OCI-LY3 (cell line): ENCODE results near the gene FBRSL1.

Experiments
- H2AFZ ChIP-seq: fragments of 200-600, 300-600 bp; shearing (Covaris generic); 2 replicates; pipeline ENCODE4 v1.6.0; 2014; ENCODE audit warnings: antibody characterized with exemption, low read depth, low read length
- H3K27ac ChIP-seq: fragments of 200-600, 300-600 bp; sonication (generic); 2 replicates; pipeline ENCODE4 v1.5.1; 2014; ENCODE audit warnings: mild to moderate bottlenecking, low read length, moderate library complexity, mixed read lengths
- H3K27me3 ChIP-seq: fragments of 200-600, 300-600 bp; sonication (generic); 2 replicates; pipeline ENCODE4 v1.6.1; 2014; ENCODE audit warnings: low read depth, low read length, mixed read lengths
- H3K36me3 ChIP-seq: fragments of 200-600, 300-600 bp; sonication (generic); replicated peaks from 2 replicates; pipeline ENCODE3; 2014; ENCODE audit warnings: low read depth, low read length, mixed read lengths
- H3K4me1 ChIP-seq: fragments of 300-600, 200-600 bp; sonication (generic); 2 replicates; pipeline ENCODE4 v1.6.1; 2014; ENCODE audit warnings: low read length, mixed read lengths
- H3K4me2 ChIP-seq: fragments of 200-600, 300-600 bp; sonication (generic); 2 replicates; pipeline ENCODE4 v1.6.1; 2014; ENCODE audit warnings: low read length, mixed read lengths
- H3K4me3 ChIP-seq: fragments of 300-600, 200-600 bp; sonication (generic); 2 replicates; pipeline ENCODE4 v1.5.1; 2014; ENCODE audit warnings: antibody characterized with exemption, mild to moderate bottlenecking, low read length, moderate library complexity
- H3K79me2 ChIP-seq: fragments of 300-600, 200-600 bp; shearing (Covaris generic); 2 replicates; pipeline ENCODE4 v1.6.1; 2014; ENCODE audit warnings: mild to moderate bottlenecking, low read length, mixed read lengths
- H3K9ac ChIP-seq: fragments of 300-600, 200-600 bp; shearing (Covaris generic); 2 replicates; pipeline ENCODE4 v1.6.0; 2014; ENCODE audit warnings: mild to moderate bottlenecking, low read length, moderate library complexity
- H3K9me3 ChIP-seq: fragments of 200-600, 300-600 bp; shearing (Covaris generic); 2 replicates; pipeline ENCODE4 v1.6.1; 2014; ENCODE audit warnings: low read length, mixed read lengths; ENCODE audit not compliant: insufficient read depth
- H4K20me1 ChIP-seq: fragments of 200-600, 300-600 bp; sonication (generic); 2 replicates; pipeline ENCODE4 v1.6.1; 2016; ENCODE audit warnings: low read length, mixed read lengths; ENCODE audit not compliant: insufficient read depth
- EZH2phosphoT487 ChIP-seq: fragments of 200-600 bp; shearing (Covaris generic); IDR thresholded peaks from 2 replicates; pipeline ENCODE4 v1.6.1; 2018; ENCODE audit warnings: antibody characterized with exemption, mixed run types, low read depth
- TF ChIP-seq, protein P1 (sequence below): fragments of 200-600, 300-600 bp; sonication (generic); IDR thresholded peaks from 2 replicates; pipeline ENCODE4 v1.5.1; 2014; ENCODE audit warnings: antibody characterized with exemption, low read length, low read depth

FBRSL1 gene

DNA sequence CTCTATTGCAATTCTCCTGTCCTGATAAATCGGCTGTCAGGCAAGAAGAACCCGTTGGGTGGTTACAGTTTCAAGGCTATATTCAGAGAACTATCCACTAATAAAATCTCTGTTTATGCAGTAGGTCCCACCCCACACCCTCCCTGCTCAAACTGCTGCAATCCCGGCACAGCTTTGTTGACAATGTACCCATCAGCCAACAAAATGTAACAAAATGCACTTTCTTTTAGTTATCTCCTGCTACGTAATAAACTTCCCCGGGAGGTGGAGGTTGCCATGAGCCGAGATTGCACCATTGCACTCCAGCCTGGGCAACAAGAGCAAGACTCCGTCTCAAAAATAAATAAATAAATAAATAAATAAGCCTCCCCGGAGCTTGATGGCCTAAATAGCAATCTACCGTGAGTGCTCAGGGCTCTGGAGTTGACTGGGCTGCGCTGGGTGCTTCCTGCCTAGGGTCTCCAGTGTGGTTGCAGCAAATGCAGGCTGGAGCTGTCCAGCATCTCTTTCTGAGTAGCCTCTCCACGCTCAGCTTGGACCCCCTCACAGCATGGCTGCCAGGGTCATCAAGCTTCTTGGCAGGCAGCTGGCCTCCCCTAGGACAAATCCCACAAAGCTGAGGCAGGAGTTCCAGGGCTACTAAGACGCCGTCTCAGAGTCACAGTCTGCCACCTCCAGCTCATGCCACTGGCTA is 43.2 kb upstream of the FBRSL1 start:
- Histone ChIP-seq H3K79me2 (peaks cover 5% of the 10 kb centered on the region; the same call in 1 of the 2 replicates), H3K4me1 (peaks cover 44% of the 10 kb centered on the region), H3K4me3 (peak overlapping the region; percentile 95), H4K20me1 (no peaks in the 10 kb centered on the region), H3K36me3 (peaks cover 6% of the 10 kb centered on the region), H3K9me3 (no peaks in the 10 kb centered on the region), H2AFZ (peak overlapping the region; percentile 63; the same call in 1 of the 2 replicates), H3K27me3 (no peaks in the 10 kb centered on the region), H3K27ac (peak overlapping the region; percentile 87), H3K9ac (peak overlapping the region; percentile 81), H3K4me2 (peak overlapping the region; percentile 79)
- TF ChIP-seq, protein P1, sequence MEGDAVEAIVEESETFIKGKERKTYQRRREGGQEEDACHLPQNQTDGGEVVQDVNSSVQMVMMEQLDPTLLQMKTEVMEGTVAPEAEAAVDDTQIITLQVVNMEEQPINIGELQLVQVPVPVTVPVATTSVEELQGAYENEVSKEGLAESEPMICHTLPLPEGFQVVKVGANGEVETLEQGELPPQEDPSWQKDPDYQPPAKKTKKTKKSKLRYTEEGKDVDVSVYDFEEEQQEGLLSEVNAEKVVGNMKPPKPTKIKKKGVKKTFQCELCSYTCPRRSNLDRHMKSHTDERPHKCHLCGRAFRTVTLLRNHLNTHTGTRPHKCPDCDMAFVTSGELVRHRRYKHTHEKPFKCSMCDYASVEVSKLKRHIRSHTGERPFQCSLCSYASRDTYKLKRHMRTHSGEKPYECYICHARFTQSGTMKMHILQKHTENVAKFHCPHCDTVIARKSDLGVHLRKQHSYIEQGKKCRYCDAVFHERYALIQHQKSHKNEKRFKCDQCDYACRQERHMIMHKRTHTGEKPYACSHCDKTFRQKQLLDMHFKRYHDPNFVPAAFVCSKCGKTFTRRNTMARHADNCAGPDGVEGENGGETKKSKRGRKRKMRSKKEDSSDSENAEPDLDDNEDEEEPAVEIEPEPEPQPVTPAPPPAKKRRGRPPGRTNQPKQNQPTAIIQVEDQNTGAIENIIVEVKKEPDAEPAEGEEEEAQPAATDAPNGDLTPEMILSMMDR, result no peak
- TF ChIP-seq EZH2phosphoT487, result no peak

DNA sequence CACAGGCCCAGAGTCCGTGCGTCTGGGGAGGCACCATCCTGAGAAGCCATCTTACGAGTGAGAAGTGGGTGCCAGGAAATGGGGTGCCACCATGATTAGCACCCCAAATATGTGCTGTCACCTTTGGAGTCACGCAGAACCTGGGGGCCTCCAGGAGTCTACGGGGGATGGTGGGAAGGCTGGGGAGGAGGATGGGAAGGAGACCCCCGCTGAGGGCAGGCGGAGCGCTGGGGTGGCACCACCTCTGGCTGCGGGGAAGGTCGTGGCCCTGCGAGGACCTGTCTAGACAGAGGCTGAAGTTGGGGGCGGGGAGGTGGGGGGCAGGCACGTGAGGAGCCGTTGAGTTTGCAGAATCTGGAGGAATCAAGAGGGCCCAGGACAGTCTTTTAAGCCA is 42.6 kb upstream of the FBRSL1 start:
- H3K4me2 ChIP-seq, result no peak overlapping the region
- H4K20me1 ChIP-seq, result no peaks in the 10 kb centered on the region
- peaks cover 5% of the 10 kb centered on the region; the same call in 1 of the 2 replicates for H3K79me2 ChIP-seq
- no peaks in the 10 kb centered on the region for H3K9me3 ChIP-seq
- H3K9ac ChIP-seq, result no peak overlapping the region
- peaks cover 6% of the 10 kb centered on the region for H3K36me3 ChIP-seq
- H3K27ac ChIP-seq, result no peak overlapping the region
- H3K4me1 ChIP-seq, result peaks cover 45% of the 10 kb centered on the region
- H2AFZ ChIP-seq, result no peak overlapping the region
- no peaks in the 10 kb centered on the region for H3K27me3 ChIP-seq
- H3K4me3 ChIP-seq, result no peak overlapping the region
- TF ChIP-seq EZH2phosphoT487, result no peak
- TF ChIP-seq, protein P1, result no peak

DNA sequence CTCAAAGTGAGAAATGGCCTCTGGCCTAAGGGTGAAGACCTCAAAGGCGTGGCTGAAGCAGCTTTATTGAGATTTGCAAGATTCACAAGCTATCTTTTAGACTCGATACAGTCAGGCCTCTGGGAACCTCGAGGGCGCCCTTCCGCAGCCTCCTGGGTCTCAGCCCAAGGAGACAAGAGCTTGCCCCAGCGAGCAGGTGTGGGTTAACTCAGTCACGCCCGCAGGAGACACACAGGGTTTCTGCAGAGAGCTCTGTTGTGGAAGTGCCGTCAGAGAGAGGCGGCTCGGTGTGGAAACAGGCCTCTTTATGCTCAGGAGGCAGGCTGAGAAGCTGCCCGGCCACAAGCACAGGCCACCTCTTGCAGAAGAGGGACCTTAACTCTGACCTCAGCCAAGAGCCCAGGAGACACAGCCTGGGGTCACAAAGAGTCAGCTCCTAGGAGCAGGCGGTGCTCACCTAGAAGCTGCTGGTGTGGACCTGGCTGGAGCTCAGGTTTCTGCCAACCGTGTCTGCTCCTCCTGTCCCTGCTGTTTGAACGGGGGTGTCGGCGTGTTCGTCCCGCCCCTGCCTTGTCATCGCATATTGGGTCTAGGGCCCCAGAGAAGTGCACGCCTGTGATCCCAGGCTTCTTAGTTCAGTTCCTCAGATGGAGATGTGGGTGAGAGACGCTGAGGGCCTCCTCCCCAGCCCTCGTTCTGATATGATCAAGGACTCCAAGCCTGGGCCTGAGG is 42.1 kb upstream of the FBRSL1 start:
- H3K4me1 ChIP-seq, result peaks cover 45% of the 10 kb centered on the region
- no peak overlapping the region for H3K27ac ChIP-seq

DNA sequence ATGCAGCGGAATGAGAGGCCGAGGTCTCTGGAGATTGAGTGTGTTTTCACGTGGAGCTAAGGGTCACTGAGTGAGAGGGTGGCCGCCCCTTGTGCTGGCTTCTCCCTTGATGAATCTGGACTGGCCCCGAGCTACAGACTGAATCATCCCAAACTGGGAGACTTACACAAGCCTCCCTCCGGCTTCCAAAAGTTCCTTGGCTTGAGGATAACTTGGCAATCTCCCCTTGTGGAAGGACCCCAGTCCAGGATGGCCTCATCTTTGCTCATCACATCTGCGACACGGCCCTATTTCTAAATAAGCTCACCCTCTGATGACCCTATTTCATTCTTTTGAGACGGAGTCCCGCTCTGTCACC is 41.5 kb upstream of the FBRSL1 start:
- H3K4me3 ChIP-seq, result no peak overlapping the region
- no peaks in the 10 kb centered on the region for H3K27me3 ChIP-seq
- no peak overlapping the region for H3K9ac ChIP-seq
- H3K4me1 ChIP-seq, result peaks cover 45% of the 10 kb centered on the region
- H3K27ac ChIP-seq, result no peak overlapping the region
- no peak overlapping the region for H2AFZ ChIP-seq
- TF ChIP-seq, protein P1, result no peak
- TF ChIP-seq EZH2phosphoT487, result no peak
- H3K79me2 ChIP-seq, result peaks cover 5% of the 10 kb centered on the region; the same call in 1 of the 2 replicates
- H3K36me3 ChIP-seq, result peaks cover 6% of the 10 kb centered on the region
- H3K9me3 ChIP-seq, result no peaks in the 10 kb centered on the region
- H3K4me2 ChIP-seq, result no peak overlapping the region
- H4K20me1 ChIP-seq, result no peaks in the 10 kb centered on the region

More for the DNA sequence above, 42.1 kb upstream of the FBRSL1 start:
- Histone ChIP-seq H3K9ac (no peak overlapping the region), H3K27me3 (no peaks in the 10 kb centered on the region), H3K36me3 (peaks cover 6% of the 10 kb centered on the region), H3K4me3 (no peak overlapping the region), H4K20me1 (no peaks in the 10 kb centered on the region), H3K79me2 (peaks cover 5% of the 10 kb centered on the region; the same call in 1 of the 2 replicates), H3K4me2 (no peak overlapping the region), H3K9me3 (no peaks in the 10 kb centered on the region), H2AFZ (no peak overlapping the region)
- TF ChIP-seq, protein P1, result no peak
- TF ChIP-seq EZH2phosphoT487, result no peak
